ENCODE data around the gene CACNA2D1. TPM values are rescaled to one million over a fixed set of nuclear protein-coding genes. Genes with fewer than 3 reads are reported as not detected.

CACNA2D1 gene
- total and polyA plus RNA-seq, 12 donors = 10.5 to 60.9 (median 35.9) TPM

DNA sequence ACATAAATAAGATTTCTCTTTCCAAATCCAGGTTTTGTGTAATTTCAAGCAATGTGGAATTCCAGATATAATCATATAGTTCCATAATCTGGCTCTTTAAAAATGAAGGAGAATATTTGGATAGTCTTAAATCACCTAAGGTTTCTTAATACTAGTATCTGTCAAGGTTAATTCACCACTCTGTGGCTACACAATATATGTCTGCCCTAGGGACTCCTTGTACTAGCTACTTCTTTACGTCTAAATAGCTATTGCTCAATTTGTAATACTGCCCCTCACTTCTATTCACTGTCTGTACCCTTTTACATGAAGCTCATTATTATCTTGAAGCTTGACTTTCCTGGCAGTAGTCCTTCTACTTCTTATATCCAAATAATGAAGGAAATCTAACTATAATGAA, 47.2 kb downstream of the CACNA2D1 start:
- H3K27ac ChIP-seq = no peak overlapping the region
- H3K4me3 ChIP-seq = no peak overlapping the region
- no peaks in the 10 kb centered on the region for H3K36me3 ChIP-seq (replicated peaks in 1 of 2)
- TF ChIP-seq CTCF (IDR thresholded peaks at IDR 0.05) (no peak), POLR2A (IDR thresholded peaks at IDR 0.05) (no peak)
- WGBS, 4 donors = 87 to 100% (median 90%) methylated on average over 1 of the region's 1 CpG
- H3K4me1 ChIP-seq (replicated peaks in 1 of 2) = no peaks in the 10 kb centered on the region
- H3K9me3 ChIP-seq (replicated peaks in 1 of 3) = no peaks in the 10 kb centered on the region
- no peaks in the 10 kb centered on the region for H3K27me3 ChIP-seq
- no peak for DNase-seq
- intact Hi-C loops (cut with DNase I) = no loop called here

- H3K9me3 ChIP-seq (replicated peaks in 1 of 3) = no peaks in the 10 kb centered on the region
- no peak for DNase-seq
- H3K36me3 ChIP-seq (replicated peaks in 1 of 2) = no peaks in the 10 kb centered on the region
- H3K27ac ChIP-seq = no peak overlapping the region
- no peaks in the 10 kb centered on the region for H3K4me1 ChIP-seq (replicated peaks in 1 of 2)
- no peak for TF ChIP-seq POLR2A (IDR thresholded peaks at IDR 0.05)
- TF ChIP-seq CTCF (IDR thresholded peaks at IDR 0.05) = no peak
- intact Hi-C loops (cut with DNase I) = no loop called here
- no peaks in the 10 kb centered on the region for H3K27me3 ChIP-seq
- 90 to 95% (median 91%) methylated on average over 4 of the region's 4 CpGs for WGBS, 4 donors
- no peak overlapping the region for H3K4me3 ChIP-seq
Measured at GRCh38 chr7:82395147-82395546, 48.4 kb downstream of the CACNA2D1 start.

GRCh38 chr7:82393840-82394220, 49.7 kb downstream of the CACNA2D1 start:
- no peak overlapping the region for H3K27ac ChIP-seq
- H3K4me3 ChIP-seq = no peak overlapping the region
- no peaks in the 10 kb centered on the region for H3K36me3 ChIP-seq (replicated peaks in 1 of 2)
- no peak for DNase-seq
- WGBS, 4 donors = 90 to 95% (median 92%) methylated on average over 2 of the region's 2 CpGs
- no peak for TF ChIP-seq POLR2A (IDR thresholded peaks at IDR 0.05)
- TF ChIP-seq CTCF (IDR thresholded peaks at IDR 0.05) = no peak
- no peaks in the 10 kb centered on the region for H3K4me1 ChIP-seq (replicated peaks in 1 of 2)
- H3K9me3 ChIP-seq (replicated peaks in 1 of 3) = no peaks in the 10 kb centered on the region
- intact Hi-C loops (cut with DNase I) = no loop called here
- H3K27me3 ChIP-seq = no peaks in the 10 kb centered on the region

DNA sequence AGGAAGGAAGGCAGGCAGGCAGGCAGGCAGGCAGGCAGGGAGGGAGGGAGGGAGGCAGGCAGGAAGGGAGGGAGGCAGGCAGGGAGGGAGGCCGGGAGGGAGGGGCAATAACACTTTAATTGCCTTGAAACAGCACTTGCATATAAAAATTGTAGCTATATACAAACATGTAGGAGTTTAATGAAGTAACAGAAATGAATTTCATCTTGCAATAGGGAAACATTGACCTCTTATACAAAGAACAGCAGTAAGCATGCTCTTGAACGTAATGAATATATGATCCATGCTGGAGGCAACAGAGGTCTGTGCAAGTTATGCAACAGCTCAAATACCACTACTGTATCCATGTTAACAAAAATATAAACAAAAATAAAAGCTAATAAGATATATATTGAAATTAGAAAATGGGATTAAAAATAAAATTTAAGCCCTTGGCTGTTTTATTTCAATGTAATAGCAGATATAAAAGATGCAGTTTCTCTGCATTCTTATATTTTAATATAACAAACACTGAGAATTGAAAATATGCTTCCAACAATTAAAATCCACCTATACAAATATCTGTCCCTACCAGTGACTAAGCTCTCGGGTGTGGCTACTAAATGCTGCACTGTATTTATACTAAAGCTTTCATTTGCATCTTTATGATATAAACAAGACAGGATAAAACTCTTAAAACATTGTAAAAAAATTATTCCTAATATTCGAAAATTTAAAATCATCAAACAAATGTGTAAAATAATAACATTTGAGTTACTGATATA, 50.3 kb downstream of the CACNA2D1 start:
- TF ChIP-seq CTCF (IDR thresholded peaks at IDR 0.05) (no peak), POLR2A (IDR thresholded peaks at IDR 0.05) (no peak)

More for the DNA sequence above, 50.3 kb downstream of the CACNA2D1 start:
- intact Hi-C loops (cut with DNase I) = no loop called here
- DNase-seq = no peak
- Histone ChIP-seq H3K4me3 (no peak overlapping the region), H3K27ac (no peak overlapping the region), H3K4me1 (replicated peaks in 1 of 2) (no peaks in the 10 kb centered on the region), H3K27me3 (no peaks in the 10 kb centered on the region), H3K9me3 (replicated peaks in 1 of 3) (no peaks in the 10 kb centered on the region), H3K36me3 (replicated peaks in 1 of 2) (no peaks in the 10 kb centered on the region)
- WGBS, 4 donors = 90 to 92% (median 91%) methylated on average over 4 of the region's 4 CpGs
